SK-N-SH (cell line): ENCODE data around the gene TMEM132D. TPM values are rescaled to one million over a fixed set of nuclear protein-coding genes. Genes with fewer than 3 reads are reported as not detected.

ENCODE experiments used
- CTCF ChIA-PET: fragments of 300-600, 350-600 bp; formaldehyde crosslinking; extraction: SDS; loops from one replicate; lab custom pipeline; 2021; lab: Yijun Ruan, JAX
- POLR2A ChIA-PET: fragments of 350-600 bp; sonication (Branson Sonifier 250); formaldehyde crosslinking; extraction: SDS; loops from one replicate; lab custom pipeline; 2020; ENCODE audit warnings: antibody characterized with exemption, inconsistent platforms; lab: Yijun Ruan, JAX
- DNase-seq: peaks from one replicate; pipeline ENCODE4 v3.0.0; 2012
- H2AFZ ChIP-seq: fragments of 200-600 bp; sonication (generic); 2 replicates; pipeline ENCODE4 v1.8.1; 2016; ENCODE audit warnings: antibody characterized with exemption, mild to moderate bottlenecking, low read depth
- H3F3A ChIP-seq: fragments of 200-600 bp; sonication (generic); replicated peaks from 2 replicates; pipeline ENCODE3; 2016; ENCODE audit warnings: antibody characterized with exemption, mild to moderate bottlenecking; ENCODE audit not compliant: insufficient read depth
- H3K27ac ChIP-seq, 2 experiments: fragments of 200-500 bp in 1 of 2; fragments of 200-600 bp in 1 of 2; sonication (Bioruptor generic) in 1 of 2; sonication (generic), shearing (Covaris generic) in 1 of 2; 2 replicates each; pipeline versions ENCODE4 v1.5.1 to v1.6.1; 2014 to 2016; ENCODE audit warnings: low read depth in 2 of 2, inconsistent platforms in 1 of 2, low read length in 1 of 2, mild to moderate bottlenecking in 1 of 2, mixed read lengths in 1 of 2
- H3K27me3 ChIP-seq: fragments of 200-600 bp; sonication (generic), shearing (Covaris generic); 2 replicates; pipeline ENCODE4 v1.6.1; 2016; ENCODE audit warnings: mixed run types; ENCODE audit not compliant: insufficient read depth
- H3K36me3 ChIP-seq, 2 experiments: fragments of 200-500 bp in 1 of 2; fragments of 200-600 bp in 1 of 2; sonication (Bioruptor generic) in 1 of 2; sonication (generic) in 1 of 2; replicated peaks in 1 of 2; 2 replicates each; pipeline versions ENCODE3 to v1.5.1; 2014 to 2016; ENCODE audit warnings: low read length in 1 of 2, mild to moderate bottlenecking in 1 of 2; ENCODE audit not compliant: insufficient read depth in 2 of 2, control insufficient read depth in 1 of 2
- H3K4me1 ChIP-seq, 2 experiments: fragments of 200-500 bp in 1 of 2; fragments of 200-600 bp in 1 of 2; sonication (Bioruptor generic) in 1 of 2; sonication (generic), shearing (Covaris generic) in 1 of 2; 2 replicates each; pipeline versions ENCODE4 v1.5.1 to v1.6.1; 2014 to 2016; ENCODE audit warnings: low read depth in 1 of 2, low read length in 1 of 2, mixed run types in 1 of 2; ENCODE audit not compliant: insufficient read depth in 2 of 2, control insufficient read depth in 1 of 2
- H3K4me2 ChIP-seq: fragments of 200-600 bp; sonication (generic), shearing (Covaris generic); 2 replicates; pipeline ENCODE4 v1.6.1; 2017; ENCODE audit warnings: mixed run types
- H3K4me3 ChIP-seq, 2 experiments: fragments of 200-500 bp in 1 of 2; fragments of 200-600 bp in 1 of 2; sonication (Bioruptor generic) in 1 of 2; sonication (generic), shearing (Covaris generic) in 1 of 2; 2 replicates each; pipeline versions ENCODE4 v1.5.1 to v1.8.1; 2014 to 2016; ENCODE audit warnings: low read depth in 2 of 2, inconsistent platforms in 1 of 2, low read length in 1 of 2, mild to moderate bottlenecking in 1 of 2, mixed read lengths in 1 of 2, moderate library complexity in 1 of 2
- H3K79me2 ChIP-seq: fragments of 200-600 bp; sonication (generic); 2 replicates; pipeline ENCODE4 v1.8.1; 2017; ENCODE audit warnings: mild to moderate bottlenecking; ENCODE audit not compliant: insufficient read depth
- H3K9ac ChIP-seq: fragments of 200-600 bp; sonication (generic); 2 replicates; pipeline ENCODE4 v1.6.1; 2017; ENCODE audit warnings: mixed run types
- H3K9me2 ChIP-seq: fragments of 200-600 bp; sonication (generic); 2 replicates; pipeline ENCODE4 v1.6.1; 2017; ENCODE audit warnings: mixed run types
- H3K9me3 ChIP-seq: fragments of 200-600 bp; sonication (generic); 2 replicates; pipeline ENCODE4 v1.6.1; 2017; ENCODE audit warnings: mixed run types, mild to moderate bottlenecking, moderate library complexity
- H4K20me1 ChIP-seq: fragments of 200-600 bp; sonication (generic); 2 replicates; pipeline ENCODE4 v1.6.1; 2017; ENCODE audit warnings: mild to moderate bottlenecking, mixed run types; ENCODE audit not compliant: insufficient read depth
- EP300 ChIP-seq, 2 experiments: IDR thresholded peaks; 2 replicates each; pipeline versions ENCODE4 v1.4.0 to v1.6.1; 2012; ENCODE audit warnings: borderline replicate concordance in 1 of 2, low read depth in 1 of 2, low read length in 1 of 2
- EZH2phosphoT487 ChIP-seq: fragments of 200-600 bp; sonication (generic); IDR thresholded peaks from 2 replicates; pipeline ENCODE4 v1.6.1; 2017; ENCODE audit warnings: low read depth, mixed run types, mild to moderate bottlenecking, antibody characterized with exemption, moderate library complexity, borderline replicate concordance
- FOXM1 ChIP-seq: IDR thresholded peaks from 2 replicates; pipeline ENCODE4 v1.4.0; 2012; ENCODE audit warnings: low read depth, mild to moderate bottlenecking
- GABPA ChIP-seq: IDR thresholded peaks from 2 replicates; pipeline ENCODE4 v1.4.0; 2012; ENCODE audit warnings: low read depth, mild to moderate bottlenecking
- GATA2 ChIP-seq: sonication (generic); formaldehyde crosslinking; IDR thresholded peaks from 2 replicates; pipeline ENCODE4 v1.5.0; 2020; ENCODE audit warnings: mild to moderate bottlenecking, missing genetic modification reagents
- MEF2A ChIP-seq: IDR thresholded peaks from 2 replicates; pipeline ENCODE4 v1.4.0; 2012; ENCODE audit warnings: low read depth, borderline replicate concordance
- NFIC ChIP-seq: IDR thresholded peaks from 2 replicates; pipeline ENCODE4 v1.4.0; 2012; ENCODE audit warnings: borderline replicate concordance
- NRF1 ChIP-seq: IDR thresholded peaks from 2 replicates; pipeline ENCODE4 v1.6.1; 2012; ENCODE audit warnings: low read depth, mild to moderate bottlenecking, low read length
- RCOR1 ChIP-seq: fragments of 150-350 bp; IDR thresholded peaks from 2 replicates; pipeline ENCODE4 v1.6.1; 2017; ENCODE audit warnings: antibody characterized with exemption, low read length
- SIN3A ChIP-seq: IDR thresholded peaks from 2 replicates; pipeline ENCODE4 v1.6.1; 2012; ENCODE audit warnings: low read depth, mild to moderate bottlenecking, low read length, moderate library complexity, borderline replicate concordance
- YY1 ChIP-seq: IDR thresholded peaks from 2 replicates; pipeline ENCODE4 v1.4.0; 2012; ENCODE audit warnings: low read depth, mild to moderate bottlenecking
- WGBS: methylation state at CpG from one replicate; pipeline ENCODE4 v1.1.6; 2017; ENCODE audit warnings: low lambda C conversion rate; 5-methylcytosine and 5-hydroxymethylcytosine counted together
- polyA plus RNA-seq, 3 experiments: library from polyadenylated mRNA; depleted of rRNA; stranded (reverse); fragments of >200 nt; gene quantifications; 2 replicates each; pipeline ENCODE4 v1.2.3, GENCODE V29; 2012
- TF ChIP-seq, protein P1 (sequence below): IDR thresholded peaks from 2 replicates; pipeline ENCODE4 v1.4.0; 2012; ENCODE audit warnings: low read depth, borderline replicate concordance
- TF ChIP-seq, protein P2 (sequence below): IDR thresholded peaks from 2 replicates; pipeline ENCODE4 v1.4.0; 2012; ENCODE audit warnings: low read depth, borderline replicate concordance
- TF ChIP-seq, protein P3 (sequence below): fragments of 150-350 bp; IDR thresholded peaks from 2 replicates; pipeline ENCODE4 v1.6.1; 2017; ENCODE audit warnings: antibody characterized with exemption, low read length, low read depth, borderline replicate concordance
- TF ChIP-seq, protein P4 (sequence below): fragments of 150-350 bp; IDR thresholded peaks from 2 replicates; pipeline ENCODE4 v1.6.1; 2016; ENCODE audit warnings: mild to moderate bottlenecking, low read depth, low read length
- TF ChIP-seq, protein P5 (sequence below): IDR thresholded peaks from 2 replicates; pipeline ENCODE4; 2012

TMEM132D gene
- polyA plus RNA-seq, 1 of the 3 experiments (the other 2 are of a cell fraction): not detected

DNA sequence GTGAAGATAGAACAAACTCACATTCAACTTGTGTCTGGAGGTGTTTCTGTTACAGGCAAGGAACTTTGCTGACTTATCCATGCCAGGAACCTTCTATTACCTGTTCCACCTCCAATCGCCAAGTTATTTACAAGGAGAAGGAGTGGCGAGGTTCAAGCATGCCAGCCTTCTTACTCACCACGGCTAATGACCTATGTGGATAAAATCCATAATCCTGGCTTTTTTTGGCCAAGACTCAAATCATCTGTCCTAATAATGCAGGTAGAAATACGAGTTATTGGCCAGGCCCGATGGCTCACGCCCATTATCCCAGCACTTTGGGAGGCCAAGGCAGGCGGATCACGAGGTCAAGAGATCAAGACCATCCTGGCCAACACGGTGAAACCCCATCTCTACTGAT lies 241.6 kb downstream of the TMEM132D start:
- Histone ChIP-seq H3F3A (no peaks in the 10 kb centered on the region), H3K9me2 (no peaks in the 10 kb centered on the region), H3K27ac (no peak overlapping the region), H2AFZ (no peak overlapping the region), H3K4me1 (no peaks in the 10 kb centered on the region)
- TF ChIP-seq GATA2 (CRISPR knock-in tag) (no peak), SIN3A (no peak), MEF2A (no peak), YY1 (no peak), EZH2phosphoT487 (no peak), RCOR1 (no peak), GABPA (no peak), EP300 (IDR thresholded peaks at IDR 0.05; ENCODE audit: borderline replicate concordance in 1 of 2, low read depth in 1 of 2, low read length in 1 of 2) (no peak)
- TF ChIP-seq, protein P1, sequence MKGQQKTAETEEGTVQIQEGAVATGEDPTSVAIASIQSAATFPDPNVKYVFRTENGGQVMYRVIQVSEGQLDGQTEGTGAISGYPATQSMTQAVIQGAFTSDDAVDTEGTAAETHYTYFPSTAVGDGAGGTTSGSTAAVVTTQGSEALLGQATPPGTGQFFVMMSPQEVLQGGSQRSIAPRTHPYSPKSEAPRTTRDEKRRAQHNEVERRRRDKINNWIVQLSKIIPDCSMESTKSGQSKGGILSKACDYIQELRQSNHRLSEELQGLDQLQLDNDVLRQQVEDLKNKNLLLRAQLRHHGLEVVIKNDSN: no peak
- TF ChIP-seq, protein P2, sequence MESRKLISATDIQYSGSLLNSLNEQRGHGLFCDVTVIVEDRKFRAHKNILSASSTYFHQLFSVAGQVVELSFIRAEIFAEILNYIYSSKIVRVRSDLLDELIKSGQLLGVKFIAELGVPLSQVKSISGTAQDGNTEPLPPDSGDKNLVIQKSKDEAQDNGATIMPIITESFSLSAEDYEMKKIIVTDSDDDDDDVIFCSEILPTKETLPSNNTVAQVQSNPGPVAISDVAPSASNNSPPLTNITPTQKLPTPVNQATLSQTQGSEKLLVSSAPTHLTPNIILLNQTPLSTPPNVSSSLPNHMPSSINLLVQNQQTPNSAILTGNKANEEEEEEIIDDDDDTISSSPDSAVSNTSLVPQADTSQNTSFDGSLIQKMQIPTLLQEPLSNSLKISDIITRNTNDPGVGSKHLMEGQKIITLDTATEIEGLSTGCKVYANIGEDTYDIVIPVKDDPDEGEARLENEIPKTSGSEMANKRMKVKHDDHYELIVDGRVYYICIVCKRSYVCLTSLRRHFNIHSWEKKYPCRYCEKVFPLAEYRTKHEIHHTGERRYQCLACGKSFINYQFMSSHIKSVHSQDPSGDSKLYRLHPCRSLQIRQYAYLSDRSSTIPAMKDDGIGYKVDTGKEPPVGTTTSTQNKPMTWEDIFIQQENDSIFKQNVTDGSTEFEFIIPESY: no peak
- TF ChIP-seq, protein P3, sequence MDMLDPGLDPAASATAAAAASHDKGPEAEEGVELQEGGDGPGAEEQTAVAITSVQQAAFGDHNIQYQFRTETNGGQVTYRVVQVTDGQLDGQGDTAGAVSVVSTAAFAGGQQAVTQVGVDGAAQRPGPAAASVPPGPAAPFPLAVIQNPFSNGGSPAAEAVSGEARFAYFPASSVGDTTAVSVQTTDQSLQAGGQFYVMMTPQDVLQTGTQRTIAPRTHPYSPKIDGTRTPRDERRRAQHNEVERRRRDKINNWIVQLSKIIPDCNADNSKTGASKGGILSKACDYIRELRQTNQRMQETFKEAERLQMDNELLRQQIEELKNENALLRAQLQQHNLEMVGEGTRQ: no peak
- TF ChIP-seq, all 33 proteins: peak for 0
- ChIA-PET CTCF (no interaction called here), POLR2A (no interaction called here)
- H3K9ac ChIP-seq: no peak overlapping the region
- no peak for DNase-seq
- H3K36me3 ChIP-seq: no peaks in the 10 kb centered on the region
- no peaks in the 10 kb centered on the region for H4K20me1 ChIP-seq
- no peaks in the 10 kb centered on the region for H3K27me3 ChIP-seq
- no peak overlapping the region for H3K4me2 ChIP-seq
- H3K9me3 ChIP-seq: no peaks in the 10 kb centered on the region
- 22% methylated on average over 9 of the region's 9 CpGs for WGBS
- H3K4me3 ChIP-seq: no peak overlapping the region
- no peaks in the 10 kb centered on the region for H3K79me2 ChIP-seq

DNA sequence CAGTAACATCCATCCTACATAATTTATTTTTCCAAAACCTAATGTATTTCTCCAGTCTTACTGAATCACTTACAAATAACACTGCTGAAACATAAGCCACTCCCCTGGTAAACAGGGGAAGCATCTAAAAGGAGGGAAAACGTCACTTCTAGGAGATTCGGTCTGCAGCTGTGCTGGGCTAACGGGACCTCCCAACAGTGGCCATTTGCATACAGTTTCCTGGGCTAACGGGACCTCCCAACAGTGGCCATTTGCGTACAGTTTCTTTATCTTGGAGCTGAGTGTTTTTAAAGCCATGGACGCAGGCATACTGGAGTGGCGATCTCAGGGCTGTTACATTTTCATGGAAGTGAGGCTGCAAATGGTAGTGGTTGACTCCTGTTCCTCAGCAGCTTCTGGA lies 242.9 kb downstream of the TMEM132D start:
- Histone ChIP-seq H3K9ac (no peak overlapping the region), H3F3A (no peaks in the 10 kb centered on the region), H3K9me2 (no peaks in the 10 kb centered on the region), H4K20me1 (no peaks in the 10 kb centered on the region), H3K27me3 (no peaks in the 10 kb centered on the region), H3K79me2 (no peaks in the 10 kb centered on the region), H2AFZ (no peak overlapping the region), H3K36me3 (no peaks in the 10 kb centered on the region), H3K27ac (no peak overlapping the region), H3K9me3 (no peaks in the 10 kb centered on the region), H3K4me1 (no peaks in the 10 kb centered on the region), H3K4me3 (no peak overlapping the region), H3K4me2 (no peak overlapping the region)
- DNase-seq: no peak
- TF ChIP-seq, protein P4, sequence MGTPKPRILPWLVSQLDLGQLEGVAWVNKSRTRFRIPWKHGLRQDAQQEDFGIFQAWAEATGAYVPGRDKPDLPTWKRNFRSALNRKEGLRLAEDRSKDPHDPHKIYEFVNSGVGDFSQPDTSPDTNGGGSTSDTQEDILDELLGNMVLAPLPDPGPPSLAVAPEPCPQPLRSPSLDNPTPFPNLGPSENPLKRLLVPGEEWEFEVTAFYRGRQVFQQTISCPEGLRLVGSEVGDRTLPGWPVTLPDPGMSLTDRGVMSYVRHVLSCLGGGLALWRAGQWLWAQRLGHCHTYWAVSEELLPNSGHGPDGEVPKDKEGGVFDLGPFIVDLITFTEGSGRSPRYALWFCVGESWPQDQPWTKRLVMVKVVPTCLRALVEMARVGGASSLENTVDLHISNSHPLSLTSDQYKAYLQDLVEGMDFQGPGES: no peak
- no peak for TF ChIP-seq NFIC
- TF ChIP-seq, protein P2: no peak
- no peak for TF ChIP-seq FOXM1
- TF ChIP-seq GABPA: no peak
- TF ChIP-seq NRF1: no peak
- TF ChIP-seq, protein P3: no peak
- no peak for TF ChIP-seq GATA2 (CRISPR knock-in tag)
- TF ChIP-seq, protein P5, sequence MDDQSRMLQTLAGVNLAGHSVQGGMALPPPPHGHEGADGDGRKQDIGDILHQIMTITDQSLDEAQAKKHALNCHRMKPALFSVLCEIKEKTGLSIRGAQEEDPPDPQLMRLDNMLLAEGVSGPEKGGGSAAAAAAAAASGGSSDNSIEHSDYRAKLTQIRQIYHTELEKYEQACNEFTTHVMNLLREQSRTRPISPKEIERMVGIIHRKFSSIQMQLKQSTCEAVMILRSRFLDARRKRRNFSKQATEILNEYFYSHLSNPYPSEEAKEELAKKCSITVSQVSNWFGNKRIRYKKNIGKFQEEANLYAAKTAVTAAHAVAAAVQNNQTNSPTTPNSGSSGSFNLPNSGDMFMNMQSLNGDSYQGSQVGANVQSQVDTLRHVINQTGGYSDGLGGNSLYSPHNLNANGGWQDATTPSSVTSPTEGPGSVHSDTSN: no peak
- POLR2A ChIA-PET: no interaction called here
- CTCF ChIA-PET: interaction anchor here (1.0 kb wide), 1 partner anchor 354 kb away, joined by 4 read pairs; no protein-coding TSS in a partner anchor
- WGBS: 23% methylated on average over 7 of the region's 7 CpGs
